ENCODE measurements around the gene PRC1.

GRCh38 chr15:90990446-90990845, 3.9 kb downstream of the PRC1 start:
- no peak for TF ChIP-seq EZH2 (IDR thresholded peaks at IDR 0.05; ENCODE audit: insufficient read depth, poor library complexity, severe bottlenecking)
- TF ChIP-seq EZH2phosphoT487 (IDR thresholded peaks at IDR 0.05; ENCODE audit: insufficient read depth, low read depth) = no peak
